Stimulated activated CD8-positive, alpha-beta memory T cell treated with anti-CD3 and anti-CD28 coated beads, Interleukin-2, amount 100 ng/mL, for 48 hours (primary cell): ENCODE data around the gene FOXJ3.
"Not testable (repeated sequence)": the region's sequence is repeated elsewhere in the genome, so short reads cannot be mapped to it uniquely, and the experiment has no call there.

Source experiments
- DNase-seq, 2 donors: peaks; one replicate each; pipeline ENCODE4 v3.0.0-alpha.2; 2020; ENCODE audit warnings: low read depth in 2 of 2

FOXJ3 gene

DNA sequence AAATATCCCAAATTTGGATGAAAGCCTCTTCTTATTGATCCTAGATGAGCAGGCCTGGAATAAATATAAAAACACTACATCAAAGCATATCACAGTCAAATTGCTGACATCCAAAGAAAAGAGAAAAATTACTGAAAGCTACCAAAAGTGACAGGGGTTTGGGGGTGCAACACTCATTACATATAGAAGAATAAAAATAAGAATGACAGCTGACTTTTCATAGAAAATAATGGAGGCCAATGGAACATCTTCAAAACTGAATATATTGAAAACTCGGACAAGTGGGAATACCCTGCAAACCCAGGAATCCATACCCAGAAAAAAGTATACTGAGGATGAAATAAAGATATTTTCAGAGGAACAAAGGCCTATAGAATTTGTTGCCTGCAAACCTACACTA is 84.0 kb downstream of the FOXJ3 start:
- DNase-seq: no peak

DNA sequence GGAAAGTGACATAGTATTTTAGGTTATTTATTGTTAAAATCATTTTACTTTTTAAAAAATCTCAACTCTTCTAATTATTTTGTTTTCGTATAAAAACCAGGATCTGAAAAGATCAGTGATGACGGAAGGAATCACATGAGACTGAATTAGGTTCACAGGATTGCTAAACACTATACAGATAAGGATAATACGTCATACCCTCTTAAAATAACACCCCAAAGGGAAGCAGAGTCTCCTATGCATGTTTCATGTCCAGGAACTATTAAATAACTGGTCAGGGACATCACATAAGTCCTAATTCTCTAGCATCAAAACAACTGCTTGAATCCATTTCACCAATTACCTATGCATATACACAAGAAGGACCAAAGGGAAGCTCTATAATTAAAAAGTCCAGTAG is 84.9 kb downstream of the FOXJ3 start:
- no peak for DNase-seq

DNA sequence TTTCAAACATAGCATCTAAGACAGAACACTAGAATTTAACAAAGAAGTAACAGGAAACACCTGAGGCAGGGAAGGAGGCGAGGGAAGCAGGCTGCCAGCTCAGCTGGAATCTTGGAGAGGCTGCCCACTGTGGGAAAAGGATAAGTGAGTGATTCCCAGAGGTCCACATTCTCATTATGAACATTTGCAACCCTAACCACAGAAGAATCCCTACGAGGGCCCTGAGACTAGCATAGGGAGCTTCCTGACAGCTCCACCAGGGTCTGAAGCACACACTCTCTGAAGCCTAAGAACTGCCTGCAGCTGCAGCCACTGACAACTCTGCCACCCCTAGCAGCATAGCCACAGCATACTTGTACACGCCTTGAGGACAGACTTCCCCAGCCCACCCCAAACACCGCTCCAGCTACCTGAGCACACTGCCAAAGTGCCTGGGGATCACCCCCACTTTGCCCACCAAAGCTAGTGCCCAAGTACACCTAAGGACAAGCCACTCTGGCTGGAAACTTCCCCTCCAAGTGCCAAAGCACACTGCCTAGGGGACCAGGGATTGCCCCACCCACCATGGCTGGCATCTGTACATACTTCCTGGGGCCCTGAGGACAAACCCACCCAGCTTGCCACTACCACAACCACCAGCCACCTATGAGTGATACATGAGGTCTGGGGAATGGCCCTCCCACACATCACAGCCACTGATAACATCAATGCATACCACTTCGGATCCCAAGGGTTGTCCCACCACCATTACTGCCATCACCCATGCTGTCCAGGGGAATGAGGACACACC is 93.9 kb downstream of the FOXJ3 start:
- DNase-seq: no peak

DNA sequence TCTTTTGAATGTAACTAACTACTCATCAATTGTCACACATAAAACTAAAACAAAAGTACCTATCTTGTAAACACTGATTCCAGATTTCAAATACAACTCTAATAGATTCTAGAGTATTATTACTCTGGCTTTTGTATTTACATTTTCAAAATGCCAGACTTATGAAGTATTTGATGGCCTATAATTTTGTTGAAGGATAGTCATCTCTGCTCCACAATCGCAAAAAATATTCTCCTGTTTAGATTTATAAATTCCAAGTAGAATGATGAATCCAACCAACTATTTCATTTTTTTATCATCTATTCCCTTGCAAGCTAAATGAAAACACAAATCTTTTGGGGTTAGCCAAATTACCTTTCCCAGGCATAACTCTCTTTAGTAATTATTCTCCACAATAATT is 95.5 kb downstream of the FOXJ3 start:
- no peak for DNase-seq

DNA sequence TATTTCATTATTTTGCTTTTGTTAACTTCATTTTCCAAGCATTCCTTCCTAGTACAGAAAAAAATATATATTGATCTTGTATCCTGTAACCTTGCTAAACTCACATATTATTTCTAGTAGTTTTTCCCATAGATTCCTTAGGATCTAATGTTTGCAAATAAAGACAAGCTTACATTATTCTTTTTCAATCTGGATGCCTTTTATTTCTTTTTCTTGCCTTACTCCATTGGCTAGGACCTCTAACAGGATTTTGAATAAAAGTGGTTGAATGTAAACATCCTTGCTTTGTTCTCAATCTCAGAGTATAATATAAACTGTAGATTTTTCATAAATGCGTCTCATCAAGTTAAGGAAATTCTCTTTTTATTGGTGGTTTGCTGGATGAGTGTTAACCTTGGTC is 96.0 kb downstream of the FOXJ3 start:
- no peak for DNase-seq

DNA sequence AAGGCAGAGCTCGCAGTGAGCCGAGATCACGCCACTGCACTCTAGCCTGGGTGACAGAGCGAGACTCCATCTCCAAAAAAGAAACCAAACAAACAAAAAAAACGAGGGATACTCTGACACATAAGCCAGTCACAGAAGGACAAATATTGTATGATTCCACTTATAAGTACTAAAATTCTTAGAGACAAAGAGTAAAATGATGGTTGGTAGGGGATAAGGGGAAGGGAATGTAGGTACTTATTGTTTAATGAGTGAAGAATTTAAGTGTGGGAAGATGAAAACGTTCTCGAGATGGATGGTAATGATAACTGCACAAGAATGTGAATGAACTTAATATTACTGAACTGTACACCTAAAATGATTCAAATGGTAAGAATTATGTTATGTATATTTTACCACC is 103.8 kb downstream of the FOXJ3 start:
- no peak for DNase-seq

DNA sequence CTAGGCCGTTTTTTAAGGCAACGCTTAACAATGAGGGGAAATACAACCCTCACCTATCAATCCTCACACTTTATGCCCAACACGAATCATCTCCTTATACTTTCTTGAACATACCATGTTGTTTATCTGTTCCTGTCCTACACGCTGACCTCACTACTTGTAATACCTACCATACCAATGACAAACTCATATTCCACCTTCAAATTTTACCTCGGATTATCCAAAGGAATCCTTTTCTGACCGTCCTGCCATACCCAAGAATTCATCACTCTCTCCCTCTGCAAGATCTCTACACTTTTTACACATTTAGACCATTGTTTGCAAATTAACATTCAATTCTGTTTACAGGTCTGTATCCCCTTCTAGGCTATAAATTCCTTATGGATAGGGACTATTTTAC is 106.1 kb downstream of the FOXJ3 start:
- DNase-seq: no peak

DNA sequence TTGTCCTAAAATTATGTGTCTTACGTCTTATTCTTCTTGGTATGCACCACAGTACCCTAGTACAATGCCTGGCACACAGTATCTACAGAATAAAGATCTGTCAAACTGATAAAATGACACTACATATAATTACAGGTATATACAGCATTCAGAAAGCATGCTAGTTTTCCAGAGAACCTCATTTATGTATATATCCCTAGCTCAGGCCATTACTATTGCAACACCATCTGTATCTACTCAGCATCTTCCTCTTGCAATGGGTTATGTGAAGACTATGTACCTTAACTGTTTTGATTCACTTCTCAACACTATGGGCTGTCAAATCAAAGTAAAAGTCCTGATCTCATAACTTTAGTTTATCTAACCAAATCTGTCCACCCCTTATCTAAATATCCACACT is 112.0 kb downstream of the FOXJ3 start:
- DNase-seq: no peak

DNA sequence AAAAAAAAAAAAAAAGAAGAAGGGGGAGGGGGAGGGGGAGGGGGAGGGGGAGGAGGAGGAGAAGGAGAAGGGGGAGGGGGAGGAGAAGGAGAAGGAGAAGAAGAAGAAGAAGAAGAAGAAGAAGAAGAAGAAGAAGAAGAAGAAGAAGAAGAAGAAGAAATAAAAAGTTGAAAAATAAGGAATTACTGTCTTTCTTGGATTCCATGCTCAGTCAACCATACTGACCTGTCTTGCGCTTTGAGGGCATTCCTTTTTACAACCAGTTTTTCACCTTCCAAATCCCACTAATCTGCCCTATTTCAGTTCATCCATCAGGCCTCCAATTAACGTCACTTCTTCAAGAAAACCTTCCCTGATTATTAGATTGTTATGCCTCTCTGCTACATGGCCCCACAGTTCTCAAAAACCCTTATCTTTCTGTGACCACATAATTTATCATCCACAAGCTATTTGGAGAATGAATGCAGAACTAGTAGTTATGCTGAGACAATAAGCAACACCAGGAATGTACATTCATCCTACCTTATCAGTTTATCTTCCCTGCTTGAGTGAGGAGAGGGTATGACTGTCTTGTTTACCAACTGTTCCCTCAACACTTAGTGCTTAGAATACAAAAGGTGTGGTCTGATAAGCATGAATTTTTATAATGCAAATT is 113.0 kb downstream of the FOXJ3 start:
- no peak for DNase-seq

DNA sequence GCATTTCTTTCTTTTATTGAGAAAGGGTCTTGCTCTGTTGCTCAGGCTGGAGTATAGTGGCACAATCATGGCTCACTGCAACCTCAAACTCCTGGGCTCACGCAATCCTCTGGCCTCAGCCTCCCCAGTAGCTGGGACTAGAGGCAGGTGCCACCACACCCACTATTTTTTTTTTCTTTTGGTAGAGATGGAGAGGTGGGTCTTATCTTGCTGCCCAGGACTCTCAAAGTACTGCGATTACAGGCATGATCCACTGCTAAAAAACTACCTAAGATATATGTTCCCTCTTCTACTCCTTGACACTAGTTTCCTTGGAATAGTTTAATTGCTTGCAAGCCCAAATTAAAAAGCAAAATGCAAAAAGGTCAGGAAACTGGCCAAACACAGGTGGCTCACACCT is 113.6 kb downstream of the FOXJ3 start:
- DNase-seq: no peak

DNA sequence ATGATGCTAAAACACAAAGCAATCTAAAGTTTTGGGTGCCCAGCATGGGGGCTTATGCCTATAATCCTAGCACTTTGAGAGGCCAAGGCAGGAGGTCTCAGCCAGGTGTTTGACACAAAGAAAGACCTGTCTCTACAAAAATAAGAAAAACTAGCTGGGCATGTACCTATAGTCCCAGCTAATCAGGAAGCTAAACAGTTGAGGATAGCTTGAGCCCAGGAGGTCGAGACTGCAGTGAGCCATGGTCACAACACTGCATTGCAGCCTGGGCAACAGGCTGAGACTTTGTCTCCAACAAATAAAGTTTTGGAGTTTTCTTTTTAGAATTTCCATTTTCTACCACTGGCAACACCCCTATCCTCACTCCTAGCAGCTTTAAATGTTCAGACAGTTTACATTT is 115.4 kb downstream of the FOXJ3 start:
- no peak for DNase-seq

DNA sequence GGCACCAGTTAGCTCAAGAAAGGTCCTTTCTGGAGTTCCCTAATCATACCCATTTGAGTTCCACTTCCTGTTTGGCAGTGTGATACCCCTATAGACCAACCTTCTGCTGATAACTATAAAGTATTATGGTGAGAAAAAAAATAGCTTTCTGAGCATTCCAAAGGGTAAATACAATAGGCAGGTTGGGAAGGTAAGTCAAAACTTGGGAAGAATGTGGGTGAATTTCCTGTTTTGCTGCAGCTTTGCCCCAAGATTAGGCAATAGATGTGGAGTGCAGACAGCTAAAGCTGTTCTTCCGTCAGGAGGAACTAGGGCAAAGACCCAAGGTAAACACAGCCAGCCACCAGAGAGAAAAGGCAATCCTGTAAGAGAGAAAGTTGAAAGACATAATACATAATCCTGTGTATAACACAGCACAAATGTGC is 120.6 kb downstream of the FOXJ3 start:
- no peak for DNase-seq

DNA sequence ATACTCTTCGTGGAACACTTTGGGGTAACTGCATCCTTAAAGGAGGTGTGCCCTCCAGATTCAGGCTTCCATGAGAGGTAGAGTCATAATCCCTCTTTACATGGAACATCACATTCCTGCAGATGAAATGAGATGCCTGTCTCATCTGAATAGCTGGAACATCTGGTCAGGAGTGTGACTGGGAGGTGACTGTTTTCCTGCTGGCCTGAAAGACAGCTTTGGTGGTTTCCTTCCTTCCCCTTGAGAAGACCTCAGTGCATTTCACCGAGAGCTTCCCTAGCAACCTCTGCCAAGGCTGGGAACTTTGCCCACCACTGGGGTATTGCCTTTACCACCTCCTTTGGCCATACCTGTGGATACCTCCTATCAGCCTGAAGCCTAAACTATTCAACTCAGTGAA is 123.8 kb downstream of the FOXJ3 start:
- no peak for DNase-seq

DNA sequence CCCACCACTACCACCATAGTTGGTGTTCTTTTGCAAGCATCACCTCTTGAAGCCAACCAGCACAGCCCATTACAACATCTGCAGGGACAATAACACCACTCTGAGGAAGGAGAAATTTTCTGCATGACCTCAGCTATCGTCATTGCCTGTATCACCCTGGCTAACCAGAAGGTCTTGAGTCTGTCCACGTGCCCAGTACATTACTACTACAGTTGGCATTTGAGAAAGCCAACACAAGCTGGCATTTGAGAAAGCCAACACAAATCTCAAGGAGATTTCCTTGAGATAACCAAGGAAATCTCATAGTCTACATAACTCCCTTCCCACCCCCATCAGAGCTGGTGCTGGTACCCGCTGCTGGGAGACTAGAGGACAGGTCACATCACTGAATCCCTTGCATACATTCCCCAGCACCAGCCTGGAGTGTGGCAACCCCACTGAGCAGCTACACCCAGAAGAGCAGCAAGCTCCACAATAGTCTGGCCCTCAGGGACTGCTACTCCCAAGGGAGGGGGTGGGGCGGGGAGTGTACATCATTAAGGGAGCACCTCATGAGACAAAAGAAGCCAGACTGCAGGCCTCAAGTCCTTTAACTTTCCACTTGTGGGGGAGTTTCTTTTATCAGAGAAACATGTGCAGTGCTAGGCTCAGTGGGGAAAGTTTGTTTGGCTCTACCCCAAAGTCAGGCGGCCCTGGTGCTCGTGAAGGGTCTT is 124.5 kb downstream of the FOXJ3 start:
- DNase-seq: no peak

DNA sequence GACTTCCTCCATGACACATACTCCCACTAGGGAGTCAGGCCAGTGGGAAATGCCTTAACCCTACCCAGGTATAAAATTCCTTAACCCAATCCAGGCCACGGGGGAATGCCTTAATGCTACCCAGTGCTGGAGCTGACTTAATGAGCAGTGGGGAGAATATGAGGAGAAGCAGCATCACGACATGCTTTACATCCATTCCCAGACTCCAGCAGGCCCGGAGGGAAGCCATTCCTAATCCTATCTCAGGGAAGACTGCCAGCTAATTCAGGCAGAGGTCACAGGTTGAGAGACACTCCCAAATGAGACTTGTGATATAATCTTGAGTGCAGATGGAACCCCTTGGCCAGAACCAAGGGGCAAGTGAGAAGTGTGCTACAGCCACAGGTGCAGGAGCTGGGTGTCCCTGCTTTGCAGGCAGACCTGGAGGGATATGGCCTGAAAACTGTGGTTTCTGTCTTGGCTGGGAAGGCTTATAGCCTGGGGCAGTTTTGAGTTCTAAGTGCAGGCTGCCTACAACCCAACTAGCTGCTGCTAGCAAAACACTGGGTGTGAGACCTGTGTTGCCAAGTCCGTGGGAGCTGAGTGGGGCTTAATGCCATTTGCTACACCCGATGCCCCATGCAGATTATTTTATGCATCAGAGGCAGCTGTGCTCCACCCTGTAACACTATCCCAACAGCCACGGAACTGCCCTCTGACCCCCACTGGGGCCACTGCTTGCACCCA is 125.3 kb downstream of the FOXJ3 start:
- no peak for DNase-seq

DNA sequence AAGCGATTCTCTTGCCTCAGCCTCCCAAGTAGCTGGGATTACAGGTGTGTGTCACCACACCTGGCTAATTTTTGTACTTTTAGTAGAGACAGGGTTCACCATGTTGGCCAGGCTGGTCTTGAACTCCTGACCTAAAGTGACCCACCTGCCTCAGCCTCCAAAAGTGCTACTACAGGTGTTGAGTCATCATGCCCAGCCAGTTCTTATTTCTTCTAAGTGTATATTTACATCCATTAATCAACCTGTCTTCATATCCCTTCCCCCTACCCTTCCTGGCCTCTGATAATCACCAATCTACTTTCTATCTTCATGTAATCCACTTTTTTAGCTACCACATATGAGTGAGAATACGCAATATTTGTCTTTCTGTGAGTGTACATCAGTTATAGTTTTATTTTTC is 128.1 kb downstream of the FOXJ3 start:
- DNase-seq: not testable (repeated sequence)

DNA sequence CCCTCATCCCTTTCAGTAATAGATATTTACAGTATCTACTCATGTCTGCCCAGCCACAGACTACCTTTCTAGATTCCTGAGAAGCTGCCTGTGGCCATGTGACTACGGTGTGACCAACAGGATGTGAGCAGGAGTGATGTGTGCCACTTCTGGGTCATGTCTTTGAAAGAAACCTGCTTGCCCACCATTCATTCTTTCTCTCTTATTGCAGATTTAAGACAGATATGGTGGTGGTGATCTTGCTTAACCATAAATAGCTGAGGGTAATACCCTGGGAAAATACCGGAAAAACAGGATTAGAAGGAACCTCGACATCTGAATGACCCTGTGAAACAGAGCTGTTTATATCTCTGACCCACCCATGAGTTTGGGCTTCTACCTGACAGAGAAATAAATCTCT is 128.9 kb downstream of the FOXJ3 start:
- DNase-seq: no peak

DNA sequence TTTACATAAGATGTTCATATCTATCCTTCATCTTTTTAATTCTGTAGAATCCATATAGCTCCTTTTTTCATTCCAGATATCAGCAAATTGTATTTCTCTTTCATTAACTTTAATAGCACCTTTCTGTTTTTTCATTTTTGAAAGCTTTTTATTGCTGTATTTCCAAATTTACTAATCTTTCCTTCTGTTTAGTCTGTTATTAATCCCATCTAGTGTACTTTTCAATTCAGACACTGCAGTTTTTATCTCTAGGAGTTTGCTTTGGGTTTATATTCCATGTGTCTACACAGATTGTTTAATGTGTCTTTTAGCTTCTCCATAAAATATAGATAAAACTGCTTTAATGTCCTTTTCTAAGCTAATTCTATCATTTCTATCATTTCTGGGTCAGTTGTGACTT is 133.0 kb downstream of the FOXJ3 start:
- no peak for DNase-seq

DNA sequence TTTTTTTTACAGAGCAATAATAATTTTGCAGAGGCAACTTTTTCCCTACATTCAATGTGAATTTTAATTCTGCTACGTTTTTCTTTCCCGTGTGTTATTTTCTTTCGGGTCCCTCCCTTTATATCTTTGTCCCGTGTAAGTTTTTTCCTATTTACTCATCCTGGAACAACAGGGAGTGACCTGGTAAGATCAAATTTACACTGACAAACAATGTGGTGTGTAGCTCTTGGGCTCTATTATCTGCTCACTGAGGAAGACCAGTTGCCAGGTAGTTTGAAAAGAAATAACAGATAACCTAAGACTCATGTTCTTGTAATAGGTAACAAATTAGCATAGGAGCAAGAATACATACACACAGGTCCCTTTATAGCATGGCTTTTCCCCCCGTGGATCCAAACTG is 136.8 kb downstream of the FOXJ3 start:
- DNase-seq: no peak

DNA sequence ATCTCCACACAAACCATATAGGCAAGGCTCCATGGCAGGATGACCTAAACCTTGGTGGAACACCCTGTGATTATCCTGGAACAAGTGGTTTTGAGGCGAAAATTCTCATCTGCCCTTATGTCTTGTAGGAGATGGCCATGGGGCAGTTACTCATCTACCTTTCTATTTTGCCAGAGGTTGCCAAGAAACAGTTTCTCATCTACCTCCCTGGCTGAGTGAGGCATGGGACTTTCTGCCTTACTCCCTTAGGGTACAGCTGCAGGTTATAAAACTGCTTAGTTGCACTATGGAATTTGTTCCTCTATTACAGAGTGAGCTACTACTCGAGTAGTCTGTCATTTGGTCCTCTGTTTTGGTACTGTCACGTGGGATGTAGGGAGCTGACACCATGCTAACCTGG is 139.2 kb downstream of the FOXJ3 start:
- DNase-seq: no peak

DNA sequence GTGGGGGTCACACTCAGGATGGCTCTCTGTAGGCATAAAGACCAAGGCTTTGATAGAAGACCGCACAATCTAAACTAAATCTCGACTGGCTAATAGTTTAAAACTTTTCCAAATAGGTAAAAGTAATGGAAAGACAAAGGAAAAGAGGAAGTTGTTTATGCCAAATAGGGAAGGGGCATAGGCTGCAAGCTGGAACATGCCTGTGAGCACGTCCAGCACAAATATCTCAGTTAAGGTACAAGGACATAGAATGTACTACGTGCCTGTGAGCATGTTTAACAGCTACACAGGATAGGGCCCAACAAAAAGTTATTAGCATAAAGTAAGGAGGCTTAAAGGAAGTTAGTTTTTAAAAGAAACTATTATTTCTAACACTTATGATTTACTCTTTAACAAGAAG is 142.9 kb downstream of the FOXJ3 start:
- no peak for DNase-seq

DNA sequence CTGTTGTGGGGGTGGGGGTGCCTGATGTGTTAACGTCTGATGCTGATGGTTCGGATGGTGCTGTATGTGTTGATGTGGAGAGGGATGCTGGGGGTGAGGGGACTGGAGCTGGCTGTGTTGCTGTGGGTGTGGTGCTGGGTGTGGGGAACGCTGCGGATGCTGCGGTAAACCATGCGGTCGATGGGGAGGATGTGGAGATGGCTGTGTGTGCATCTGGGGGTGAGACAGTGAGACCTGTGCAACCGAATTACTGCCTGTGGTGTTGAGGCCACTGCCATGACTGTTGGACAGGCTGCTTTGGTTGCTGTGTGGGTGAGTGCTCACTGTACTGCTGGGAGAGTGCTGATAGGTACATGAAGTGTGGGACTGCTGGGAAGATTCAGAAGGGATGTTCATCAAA is 143.7 kb downstream of the FOXJ3 start:
- DNase-seq: no peak
